HG03039 (cell line): Measurements from ENCODE around the gene ARMCX6.
"Not testable (repeated sequence)": the region's sequence is repeated elsewhere in the genome, so short reads cannot be mapped to it uniquely, and the experiment has no call there.

Experiments
- ATAC-seq: cut with Tn5 transposase; IDR thresholded peaks from one replicate; pipeline ENCODE4 v1.9.1; 2021; ENCODE audit warnings: mild to moderate bottlenecking, moderate library complexity; ENCODE audit not compliant: unreplicated experiment

Gene ARMCX6

GRCh38 chrX:101617211-101618191 lies at the start of gene ARMCX6:
TSS of gene ARMCX6 (minus strand) at chrX:101618000. CDS start at chrX:101616620, 1,380 bp downstream.
- peak; percentile 91 for ATAC-seq

- no peak for ATAC-seq
Observed at GRCh38 chrX:101659601-101660063, 41.8 kb upstream of the ARMCX6 start, which contains the start of gene ARMCX2. TSS of gene ARMCX2 (minus strand) at chrX:101659850. CDS start at chrX:101657588, 2,262 bp downstream.

GRCh38 chrX:101658661-101659491 lies 41.1 kb upstream of the ARMCX6 start:
- peak; percentile 70 for ATAC-seq

DNA sequence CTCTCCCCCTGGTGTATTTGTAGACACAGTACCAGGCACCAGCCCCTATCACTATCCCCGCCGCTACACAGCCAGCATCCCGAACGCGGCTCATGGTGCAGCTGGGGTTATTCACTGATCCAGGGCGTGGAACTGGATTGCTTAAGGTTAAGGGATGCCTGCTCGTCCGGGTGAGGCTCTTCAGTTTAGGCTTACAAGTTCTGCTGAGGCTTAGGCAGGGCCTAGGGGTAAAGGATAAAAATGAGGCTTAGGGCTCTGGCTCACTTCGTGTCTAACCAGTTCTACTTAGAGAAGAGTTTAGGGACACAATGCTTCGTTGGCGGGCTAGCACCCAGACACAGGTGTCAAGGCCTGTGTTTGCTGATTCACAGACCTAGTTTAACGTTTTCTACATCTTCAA lies 39.7 kb upstream of the ARMCX6 start:
- ATAC-seq, result no peak

- no peak for ATAC-seq
Observed at GRCh38 chrX:101656817-101657216, 39.0 kb upstream of the ARMCX6 start.

- no peak for ATAC-seq
Observed at GRCh38 chrX:101655534-101655933, 37.7 kb upstream of the ARMCX6 start.

DNA sequence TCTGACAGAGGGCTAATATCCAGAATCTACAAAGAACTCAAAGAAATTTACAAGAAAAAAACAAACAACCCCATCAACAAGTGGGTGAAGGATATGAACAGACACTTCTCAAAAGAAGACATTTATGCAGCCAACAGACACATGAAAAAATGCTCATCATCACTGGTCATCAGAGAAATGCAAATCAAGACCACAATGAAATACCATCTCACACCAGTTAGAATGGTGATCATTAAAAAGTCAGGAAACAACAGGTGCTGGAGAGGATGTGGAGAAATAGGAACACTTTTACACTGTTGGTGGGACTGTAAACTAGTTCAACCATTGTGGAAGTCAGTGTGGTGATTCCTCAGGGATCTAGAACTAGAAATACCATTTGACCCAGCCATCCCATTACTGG lies 29.9 kb upstream of the ARMCX6 start:
- not testable (repeated sequence) for ATAC-seq

GRCh38 chrX:101642093-101642492 lies 24.3 kb upstream of the ARMCX6 start:
- ATAC-seq, result no peak

DNA sequence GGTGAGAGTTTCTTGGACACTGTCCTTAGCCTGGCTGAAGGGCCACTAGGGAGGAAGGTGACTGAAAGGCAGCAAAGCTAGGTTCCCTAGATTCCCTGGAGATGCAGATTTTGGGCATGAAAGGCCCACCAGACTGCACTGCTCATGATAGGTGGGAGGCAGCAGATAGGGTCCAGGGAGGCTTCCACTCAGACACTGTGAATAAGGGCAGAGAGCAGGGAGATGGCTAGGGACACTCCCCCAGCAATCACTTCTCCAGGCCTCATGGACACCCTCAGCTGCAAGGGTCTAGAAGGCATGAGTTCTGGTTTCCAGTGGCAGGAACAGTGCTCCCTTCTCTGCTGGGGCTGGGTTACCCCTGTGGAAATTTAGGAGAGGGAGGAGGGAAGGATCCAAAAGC lies 21.8 kb upstream of the ARMCX6 start:
- ATAC-seq, result no peak

DNA sequence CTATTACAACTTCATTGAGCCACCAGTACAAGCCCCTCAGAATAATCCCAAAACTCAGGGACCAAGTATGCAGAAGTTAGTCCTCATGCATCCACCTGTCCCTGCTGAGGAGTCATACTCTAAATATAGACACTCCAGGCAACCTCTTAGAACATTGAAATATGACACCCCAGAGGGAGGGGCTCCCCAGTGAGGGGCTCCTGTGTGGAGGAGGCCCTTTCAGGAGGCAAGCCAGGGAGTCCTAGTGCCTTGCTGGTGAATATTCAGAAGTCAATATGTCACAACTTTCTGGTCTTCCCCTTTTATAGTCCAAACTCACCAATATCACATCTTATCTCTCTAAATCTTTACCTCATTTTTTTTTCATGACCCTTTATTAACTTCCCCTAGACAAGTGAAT lies 1.6 kb upstream of the ARMCX6 start:
- ATAC-seq, result no peak

DNA sequence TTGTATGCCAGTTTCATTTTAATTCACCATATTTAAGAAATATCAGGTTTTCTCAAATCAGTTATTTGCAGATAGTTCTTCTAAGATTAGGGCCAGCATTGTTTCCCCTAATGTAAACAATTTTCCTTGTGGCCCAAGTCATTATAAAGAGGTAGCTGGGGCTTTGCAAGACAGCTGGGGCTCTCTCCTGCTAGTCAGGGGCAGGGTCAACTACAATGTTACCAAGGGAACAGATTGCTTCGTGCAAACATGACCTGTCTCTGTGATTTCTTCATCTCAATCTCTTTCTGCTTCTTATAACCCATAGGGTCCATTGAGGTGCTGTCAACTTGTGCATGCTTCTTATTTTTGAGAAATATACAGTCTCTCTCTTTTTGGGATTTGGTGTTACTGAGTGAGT lies 12.1 kb downstream of the ARMCX6 start:
- ATAC-seq, result no peak

GRCh38 chrX:101605146-101605545 lies 12.7 kb downstream of the ARMCX6 start:
- ATAC-seq, result no peak

- no peak for ATAC-seq
Observed at GRCh38 chrX:101602077-101602476, 15.7 kb downstream of the ARMCX6 start.

DNA sequence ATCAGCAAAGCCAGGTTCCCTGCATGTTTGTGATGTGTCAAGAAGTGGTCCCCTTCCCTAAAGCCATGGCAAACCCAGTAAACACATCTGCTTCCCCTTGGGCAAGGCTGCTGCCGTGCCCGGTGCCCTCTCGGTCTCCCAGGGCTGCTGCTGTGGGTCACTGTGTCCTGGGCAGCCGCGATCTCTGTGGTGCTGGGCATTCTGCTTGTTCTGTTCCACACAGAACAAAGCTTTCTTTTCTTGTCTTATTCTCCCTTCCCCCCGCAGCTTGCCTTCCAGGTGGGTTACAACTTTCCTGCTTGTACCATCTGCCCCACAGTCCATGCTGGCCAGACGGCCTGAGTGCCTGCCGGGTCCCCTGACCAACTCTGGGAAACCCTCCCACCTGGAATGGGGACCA lies 18.2 kb downstream of the ARMCX6 start:
- ATAC-seq, result not testable (repeated sequence)

GRCh38 chrX:101595739-101596419 lies 21.9 kb downstream of the ARMCX6 start:
- ATAC-seq, result peak; percentile 97
